GM12801 (cell line): Measurements from ENCODE around the gene S100PBP.

ENCODE experiments used
- TF ChIP-seq, protein P1 (sequence below): IDR thresholded peaks from one replicate; pipeline ENCODE4 v1.5.1; 2011; ENCODE audit warnings: control low read depth; ENCODE audit not compliant: insufficient read length; ENCODE audit errors: extremely low read depth

S100PBP gene

DNA sequence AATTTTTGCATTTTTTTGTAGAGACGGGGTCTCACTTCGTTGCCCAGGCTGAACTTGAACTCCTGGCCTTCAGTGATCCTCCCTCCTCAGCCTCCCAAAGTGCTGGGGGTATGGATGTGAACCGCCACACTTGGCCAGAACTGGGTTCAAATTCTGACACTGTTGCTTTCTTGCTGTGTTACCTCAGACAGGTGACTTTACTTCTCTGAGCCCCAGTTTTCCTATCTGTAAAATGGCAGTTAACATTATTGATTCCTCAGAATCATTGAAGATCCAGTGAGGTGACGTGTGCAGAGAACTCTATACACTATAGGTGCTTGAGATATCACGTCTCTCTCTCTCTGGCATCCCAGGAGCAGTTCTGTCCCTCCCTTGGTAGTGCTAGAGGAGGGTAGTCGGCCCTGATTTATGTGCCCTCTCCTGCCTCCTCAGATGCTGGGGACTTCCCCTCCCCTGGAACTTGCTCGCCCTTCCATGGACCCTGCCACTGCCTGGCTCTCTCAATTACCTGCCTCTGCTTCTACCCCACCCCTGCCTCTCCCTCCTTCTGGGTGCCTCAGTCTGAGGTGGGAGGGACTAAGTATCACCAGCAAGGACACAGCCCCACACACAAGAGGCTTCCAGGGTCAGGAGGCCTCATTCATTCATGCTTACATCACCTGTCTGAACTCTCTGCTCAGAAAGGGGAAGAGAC is 66.0 kb downstream of the S100PBP start:
- TF ChIP-seq, protein P1, sequence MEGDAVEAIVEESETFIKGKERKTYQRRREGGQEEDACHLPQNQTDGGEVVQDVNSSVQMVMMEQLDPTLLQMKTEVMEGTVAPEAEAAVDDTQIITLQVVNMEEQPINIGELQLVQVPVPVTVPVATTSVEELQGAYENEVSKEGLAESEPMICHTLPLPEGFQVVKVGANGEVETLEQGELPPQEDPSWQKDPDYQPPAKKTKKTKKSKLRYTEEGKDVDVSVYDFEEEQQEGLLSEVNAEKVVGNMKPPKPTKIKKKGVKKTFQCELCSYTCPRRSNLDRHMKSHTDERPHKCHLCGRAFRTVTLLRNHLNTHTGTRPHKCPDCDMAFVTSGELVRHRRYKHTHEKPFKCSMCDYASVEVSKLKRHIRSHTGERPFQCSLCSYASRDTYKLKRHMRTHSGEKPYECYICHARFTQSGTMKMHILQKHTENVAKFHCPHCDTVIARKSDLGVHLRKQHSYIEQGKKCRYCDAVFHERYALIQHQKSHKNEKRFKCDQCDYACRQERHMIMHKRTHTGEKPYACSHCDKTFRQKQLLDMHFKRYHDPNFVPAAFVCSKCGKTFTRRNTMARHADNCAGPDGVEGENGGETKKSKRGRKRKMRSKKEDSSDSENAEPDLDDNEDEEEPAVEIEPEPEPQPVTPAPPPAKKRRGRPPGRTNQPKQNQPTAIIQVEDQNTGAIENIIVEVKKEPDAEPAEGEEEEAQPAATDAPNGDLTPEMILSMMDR, result no peak

DNA sequence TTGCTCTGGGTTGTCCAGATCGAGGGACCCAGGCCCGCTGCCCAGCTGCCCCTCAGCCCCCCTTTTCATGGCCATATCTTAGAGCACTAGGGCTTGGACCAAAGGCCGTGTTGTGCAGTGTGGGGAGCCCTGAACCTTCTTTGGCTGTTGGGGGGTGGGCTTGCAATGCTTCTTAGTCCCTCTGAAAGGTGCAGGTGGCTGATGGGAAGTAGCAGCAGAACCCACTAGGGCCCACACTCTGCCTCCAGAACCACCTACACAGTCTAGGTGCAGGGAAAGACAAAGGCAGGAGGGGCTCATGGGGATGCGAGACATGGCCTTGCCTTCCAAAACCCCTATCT is 66.5 kb downstream of the S100PBP start:
- TF ChIP-seq, protein P1, result no peak

DNA sequence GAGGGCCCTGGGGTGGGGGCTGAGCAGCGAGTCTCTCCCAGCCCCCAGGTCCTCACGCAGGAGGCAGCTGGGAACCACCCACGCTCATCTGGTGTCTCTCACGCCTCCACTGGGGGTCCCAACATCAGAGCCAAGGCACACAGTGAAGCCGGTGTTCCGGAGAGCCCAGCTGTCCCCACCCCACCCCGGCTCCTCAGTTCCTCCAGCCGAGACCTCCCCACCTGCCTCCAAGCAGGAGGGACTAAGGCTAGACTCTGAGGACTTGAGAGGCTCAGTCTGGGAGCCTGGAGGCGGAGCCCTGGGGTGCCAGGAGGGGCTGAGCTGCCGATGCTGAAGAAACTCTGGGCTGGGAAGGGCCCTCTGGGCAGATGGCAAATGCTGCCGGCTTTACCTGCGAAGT is 67.3 kb downstream of the S100PBP start:
- TF ChIP-seq, protein P1, result no peak

DNA sequence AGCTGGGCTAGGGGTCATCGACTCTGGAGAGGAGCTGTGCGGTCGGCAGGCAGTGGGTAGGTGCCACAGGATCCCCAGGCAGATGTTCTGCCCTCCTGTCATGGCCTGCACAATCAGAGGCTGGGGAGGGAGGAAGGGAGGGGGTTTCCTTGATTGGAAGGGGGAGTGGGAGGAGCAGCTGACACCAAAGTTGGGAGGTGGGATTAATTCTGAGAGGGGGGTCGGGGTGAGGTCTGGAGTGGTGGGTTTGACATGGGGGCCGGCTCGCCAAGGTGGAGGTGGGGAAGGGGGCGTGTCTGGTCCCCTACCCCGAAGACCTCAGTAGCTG is 68.2 kb downstream of the S100PBP start:
- TF ChIP-seq, protein P1, result no peak

DNA sequence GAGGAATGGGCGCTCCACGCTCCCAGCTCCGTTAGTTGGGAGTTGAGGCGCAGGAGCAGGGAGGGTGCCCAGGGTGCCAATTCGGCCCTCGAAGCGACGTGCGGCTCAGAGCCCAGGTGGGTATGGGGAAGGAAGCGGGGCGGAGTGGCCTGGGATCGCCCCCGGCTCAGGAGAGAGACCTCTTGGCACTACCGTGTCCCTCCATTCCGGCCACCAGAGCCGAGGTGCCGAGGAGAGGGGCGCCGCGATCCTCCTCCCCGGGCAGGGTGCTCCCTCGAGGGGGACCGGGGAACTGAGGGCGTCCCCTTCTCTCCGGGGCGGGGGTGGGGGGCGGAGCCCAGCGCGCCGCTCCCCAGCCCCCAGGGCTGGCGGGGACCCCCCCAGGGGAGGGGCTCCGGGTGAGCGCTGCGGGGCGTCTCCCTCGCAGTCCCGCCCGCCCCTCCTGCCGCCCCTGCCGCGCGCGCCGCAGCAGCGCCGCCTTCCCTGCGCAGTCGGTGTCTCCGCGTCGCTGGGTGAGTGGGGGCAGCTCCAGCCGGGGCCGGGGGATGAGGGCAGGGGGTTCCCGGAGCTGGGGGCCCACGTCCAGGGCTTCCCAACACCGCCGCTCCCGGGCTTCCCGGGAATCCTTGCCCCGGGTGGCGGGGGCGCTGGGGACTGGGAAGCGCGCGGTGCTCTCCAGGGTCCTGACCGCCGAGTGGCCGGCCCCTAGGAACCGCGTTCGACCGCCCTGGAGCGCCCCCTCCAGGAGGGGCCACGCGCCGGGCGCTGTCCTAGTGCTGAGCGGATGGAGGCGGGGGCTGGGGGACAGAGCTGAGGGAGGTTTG is 68.8 kb downstream of the S100PBP start, which contains the start of gene HPCA:
TSS of gene HPCA (plus strand) at position 488 of the 824 bp plus-strand sequence. CDS start 2,408 bp downstream, outside the sequence.
- TF ChIP-seq, protein P1, result no peak

DNA sequence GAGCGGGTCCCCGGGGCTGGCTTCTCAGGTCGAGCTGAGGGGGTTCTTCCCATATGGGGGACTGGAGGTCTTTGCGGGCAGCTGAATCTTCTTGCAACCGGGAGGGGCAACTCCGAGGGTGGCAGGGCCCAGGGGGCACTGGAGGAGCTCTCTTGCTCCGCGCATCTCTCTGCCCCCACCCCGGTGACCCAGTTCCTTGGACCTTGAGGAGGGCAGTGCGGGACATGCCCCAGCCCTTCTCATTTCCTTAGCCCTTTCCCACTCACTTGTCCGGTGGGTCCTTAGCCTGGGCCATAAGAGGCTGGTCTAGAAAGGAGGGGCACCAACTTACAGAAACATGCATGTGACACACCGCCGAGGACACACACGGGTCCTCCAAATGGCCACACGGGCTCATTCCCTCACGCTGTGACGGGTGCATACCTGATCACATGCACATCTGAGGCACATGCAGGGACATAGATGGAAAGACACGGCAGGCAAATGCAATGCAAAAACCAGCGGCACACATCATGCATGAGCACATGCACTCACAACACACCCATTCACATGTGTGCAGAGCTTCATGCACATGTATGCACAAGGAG is 69.5 kb downstream of the S100PBP start:
- TF ChIP-seq, protein P1, result no peak

DNA sequence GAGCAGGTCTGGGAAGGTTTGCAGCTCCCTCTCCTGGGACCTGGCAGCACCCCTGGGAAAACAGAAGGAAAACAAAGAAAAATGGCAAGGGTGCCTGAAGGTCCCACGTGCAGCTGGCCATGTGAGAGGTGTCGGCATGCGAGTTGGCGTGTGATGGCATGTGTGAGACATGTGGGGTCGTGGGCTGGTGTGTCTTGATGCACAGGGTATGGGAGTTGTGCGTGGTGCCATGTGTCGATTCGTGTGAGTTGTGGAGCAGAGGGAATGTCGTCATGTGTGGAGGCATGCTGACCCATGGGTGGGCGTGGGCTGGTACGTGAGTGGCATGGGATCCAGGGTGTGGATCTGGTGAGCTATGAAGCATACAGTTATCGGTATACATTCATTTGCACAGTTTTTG is 70.2 kb downstream of the S100PBP start:
- TF ChIP-seq, protein P1, result no peak
